GM21423 (cell line): ENCODE data around the gene SYS1.
A peak's percentile ranks its signal among the peaks of the same experiment; 100 is the strongest.
"Not testable (repeated sequence)": the region's sequence is repeated elsewhere in the genome, so short reads cannot be mapped to it uniquely, and the experiment has no call there.

ENCODE experiments used
- ATAC-seq: cut with Tn5 transposase; IDR thresholded peaks from one replicate; pipeline ENCODE4 v1.9.1; 2021; ENCODE audit warnings: mild to moderate bottlenecking, moderate library complexity; ENCODE audit not compliant: unreplicated experiment

Gene SYS1

GRCh38 chr20:45339799-45340198, 23.2 kb upstream of the SYS1 start:
- ATAC-seq = no peak

GRCh38 chr20:45340236-45340847, 22.6 kb upstream of the SYS1 start:
- ATAC-seq = no peak

- no peak for ATAC-seq
Measured at GRCh38 chr20:45340951-45341350, 22.0 kb upstream of the SYS1 start.

GRCh38 chr20:45341579-45341938, 21.4 kb upstream of the SYS1 start:
- no peak for ATAC-seq

GRCh38 chr20:45341939-45342854, 20.8 kb upstream of the SYS1 start:
- no peak for ATAC-seq

GRCh38 chr20:45342855-45343531, 20.0 kb upstream of the SYS1 start:
- ATAC-seq = no peak

- ATAC-seq = no peak
Measured at GRCh38 chr20:45343532-45344167, 19.3 kb upstream of the SYS1 start.

GRCh38 chr20:45344168-45344860, 18.6 kb upstream of the SYS1 start:
- ATAC-seq = no peak

GRCh38 chr20:45345104-45345936, 17.6 kb upstream of the SYS1 start:
- no peak for ATAC-seq

GRCh38 chr20:45346291-45346718, 16.7 kb upstream of the SYS1 start:
- peak; percentile 43 for ATAC-seq

- ATAC-seq = no peak
Measured at GRCh38 chr20:45346851-45347250, 16.1 kb upstream of the SYS1 start.

- ATAC-seq = no peak
Measured at GRCh38 chr20:45347297-45347935, 15.5 kb upstream of the SYS1 start.

GRCh38 chr20:45347936-45348778, 14.8 kb upstream of the SYS1 start, which contains the start of gene SDC4:
Gene SDC4, minus strand, starts transcription at chr20:45348424. Its CDS starts 40 bp downstream, at chr20:45348384.
- no peak for ATAC-seq

GRCh38 chr20:45350217-45350616, 12.7 kb upstream of the SYS1 start:
- ATAC-seq = no peak

GRCh38 chr20:45350795-45351194, 12.2 kb upstream of the SYS1 start:
- ATAC-seq = not testable (repeated sequence)

GRCh38 chr20:45352729-45353128, 10.2 kb upstream of the SYS1 start:
- ATAC-seq = no peak

- no peak for ATAC-seq
Measured at GRCh38 chr20:45353746-45354145, 9.2 kb upstream of the SYS1 start.
